HG02884 (cell line): Measurements from ENCODE around the gene ATP1A2.
"Not testable (repeated sequence)": the region's sequence is repeated elsewhere in the genome, so short reads cannot be mapped to it uniquely, and the experiment has no call there.

Experiments
- ATAC-seq: cut with Tn5 transposase; IDR thresholded peaks from one replicate; pipeline ENCODE4 v1.9.1; 2021; ENCODE audit warnings: mild to moderate bottlenecking, moderate library complexity; ENCODE audit not compliant: unreplicated experiment

The ATP1A2 gene

GRCh38 chr1:160099716-160100375 is 15.7 kb upstream of the ATP1A2 start:
- no peak for ATAC-seq

DNA sequence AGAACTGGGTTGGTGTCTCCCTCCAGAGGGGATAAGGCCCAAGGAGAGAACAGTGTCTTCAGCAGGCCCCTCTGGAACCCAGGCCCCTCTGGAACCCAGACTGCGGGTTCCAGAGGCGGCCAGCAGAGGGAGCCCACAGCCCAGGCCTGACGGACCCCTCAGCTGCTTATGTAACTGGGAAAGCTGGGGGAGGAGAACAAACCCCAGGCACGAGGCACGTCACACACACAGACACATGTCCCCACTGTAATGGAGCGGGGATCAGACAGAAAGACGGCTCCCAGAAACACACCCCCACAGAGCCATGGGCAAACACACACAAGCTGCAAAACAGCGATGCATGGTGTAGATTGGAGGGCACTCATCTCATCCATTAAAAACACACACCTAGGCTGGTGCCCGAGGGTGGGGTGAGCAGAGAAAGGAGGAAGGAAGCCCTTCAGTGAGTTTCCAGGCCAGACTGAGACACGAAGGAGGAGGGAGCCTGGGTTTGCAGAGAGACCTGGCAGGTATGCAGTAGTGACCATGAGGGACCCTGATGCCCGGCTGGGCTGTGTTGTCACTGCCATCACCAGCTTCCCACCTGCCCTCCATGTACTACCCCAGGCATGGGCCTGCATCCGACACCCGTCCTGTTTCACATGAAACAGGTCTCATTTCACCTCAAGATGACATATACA is 14.4 kb upstream of the ATP1A2 start:
- no peak for ATAC-seq

DNA sequence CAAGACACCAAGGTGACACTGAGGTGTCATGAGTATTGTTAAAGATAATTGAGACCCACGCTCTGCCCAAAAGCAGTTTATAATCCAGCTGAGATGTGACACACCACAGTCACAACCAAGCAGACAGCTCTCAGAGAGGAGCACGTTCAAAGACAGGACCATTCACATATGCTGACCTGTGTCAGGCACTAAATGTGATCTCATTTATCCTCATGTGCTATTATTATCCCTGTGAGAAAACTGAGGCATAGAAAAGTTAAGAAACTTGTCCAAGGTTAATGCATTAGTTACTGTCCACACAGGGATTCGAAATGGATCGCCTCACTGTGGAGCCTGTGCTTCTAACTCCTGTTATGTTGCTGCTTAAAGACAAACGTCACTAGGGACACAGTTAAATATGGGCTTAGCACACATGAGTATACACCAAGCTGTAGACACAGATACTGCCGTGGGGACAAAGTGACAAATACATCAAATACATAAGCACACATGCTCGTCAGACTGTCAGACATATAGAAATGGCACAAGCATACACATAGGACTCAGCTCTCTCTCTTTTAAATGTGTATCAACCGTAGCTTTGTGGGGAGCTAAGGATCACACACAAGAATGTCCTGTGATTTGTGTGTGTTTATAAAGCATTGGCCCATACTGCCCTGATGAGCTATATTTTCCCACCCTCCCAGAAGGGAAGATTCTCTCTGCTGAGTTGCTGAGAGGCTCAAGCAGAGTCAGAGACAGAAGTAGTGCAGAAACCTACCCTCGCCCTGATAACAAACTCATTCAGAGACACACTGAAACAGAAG is 13.6 kb upstream of the ATP1A2 start:
- ATAC-seq, result no peak

- no peak for ATAC-seq
Observed at GRCh38 chr1:160103658-160104408, 11.7 kb upstream of the ATP1A2 start.

DNA sequence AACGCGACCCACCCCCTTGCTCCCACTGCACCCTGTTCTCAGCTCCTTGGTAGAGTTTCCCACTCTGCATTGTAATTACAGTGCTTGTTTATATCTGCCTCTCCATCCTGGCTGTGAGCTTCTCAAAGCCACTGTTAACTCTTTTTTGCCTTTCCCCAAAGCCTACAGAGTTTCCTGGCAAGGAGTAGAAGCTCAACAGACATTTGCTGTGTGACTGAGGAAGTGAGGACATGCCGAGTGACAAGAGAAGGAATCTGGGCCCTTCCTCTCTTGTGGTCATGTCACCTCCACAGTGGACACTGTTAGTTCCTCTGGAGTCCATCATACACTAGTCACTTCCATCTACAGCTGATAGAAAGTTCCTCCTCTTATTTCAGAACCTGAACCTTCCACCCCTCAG is 11.1 kb upstream of the ATP1A2 start:
- ATAC-seq, result no peak

DNA sequence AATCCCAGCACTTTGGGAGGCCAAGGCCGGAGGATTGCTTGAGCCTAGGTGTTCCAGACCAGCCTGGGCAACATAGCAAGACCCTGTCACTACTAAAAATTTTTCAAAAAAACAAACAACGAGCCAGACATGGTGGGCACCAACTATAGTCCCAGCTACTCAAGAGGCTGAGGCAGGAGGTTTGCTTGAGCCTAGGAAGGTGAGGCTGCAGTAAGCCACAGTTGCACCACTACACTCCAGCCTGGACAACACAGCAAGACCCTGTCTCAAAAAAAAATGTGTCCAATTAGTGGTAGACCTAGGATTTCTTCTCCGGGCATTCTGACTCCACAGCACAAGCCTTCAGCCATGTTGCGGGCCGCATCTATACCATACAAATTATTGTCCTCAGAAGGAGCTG is 10.4 kb upstream of the ATP1A2 start:
- ATAC-seq, result no peak

- no peak for ATAC-seq
Observed at GRCh38 chr1:160107512-160107911, 8.0 kb upstream of the ATP1A2 start.

GRCh38 chr1:160108888-160109662 is 6.5 kb upstream of the ATP1A2 start:
- no peak for ATAC-seq

- ATAC-seq, result no peak
Observed at GRCh38 chr1:160109686-160110085, 5.9 kb upstream of the ATP1A2 start.

- ATAC-seq, result not testable (repeated sequence)
Observed at GRCh38 chr1:160111462-160111861, 4.1 kb upstream of the ATP1A2 start.

- no peak for ATAC-seq
Observed at GRCh38 chr1:160112357-160112756, 3.2 kb upstream of the ATP1A2 start.

GRCh38 chr1:160113407-160113806 is 2.2 kb upstream of the ATP1A2 start:
- no peak for ATAC-seq

- ATAC-seq, result no peak
Observed at GRCh38 chr1:160114085-160114484, 1.5 kb upstream of the ATP1A2 start.

GRCh38 chr1:160116283-160117147 is 956 bp downstream of the ATP1A2 start:
- no peak for ATAC-seq

- ATAC-seq, result no peak
Observed at GRCh38 chr1:160117300-160117699, 1.7 kb downstream of the ATP1A2 start.

DNA sequence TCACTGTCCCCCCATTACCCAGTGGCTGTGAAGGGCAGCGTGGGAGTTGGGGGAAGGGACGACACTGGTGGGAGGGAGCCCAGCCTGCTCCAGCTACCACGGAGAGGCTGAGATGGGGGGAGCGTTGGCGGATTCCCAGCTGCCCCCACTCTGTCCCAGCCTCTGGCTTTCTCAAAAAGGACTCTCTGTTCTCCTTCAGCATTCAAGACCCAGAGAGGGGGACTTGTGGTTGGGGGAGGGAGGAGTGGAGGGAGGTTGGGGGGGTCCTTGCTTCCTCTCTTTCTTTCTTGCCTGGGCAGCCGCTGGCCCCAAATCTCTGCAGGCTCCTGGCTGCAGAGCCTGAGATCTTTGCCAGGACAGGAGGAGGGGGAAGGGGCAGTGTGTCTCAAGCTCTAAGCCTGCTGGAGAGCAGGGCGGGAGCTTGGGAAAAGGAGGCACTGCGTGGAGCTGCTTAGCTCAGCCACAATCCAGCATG is 2.2 kb downstream of the ATP1A2 start:
- no peak for ATAC-seq

DNA sequence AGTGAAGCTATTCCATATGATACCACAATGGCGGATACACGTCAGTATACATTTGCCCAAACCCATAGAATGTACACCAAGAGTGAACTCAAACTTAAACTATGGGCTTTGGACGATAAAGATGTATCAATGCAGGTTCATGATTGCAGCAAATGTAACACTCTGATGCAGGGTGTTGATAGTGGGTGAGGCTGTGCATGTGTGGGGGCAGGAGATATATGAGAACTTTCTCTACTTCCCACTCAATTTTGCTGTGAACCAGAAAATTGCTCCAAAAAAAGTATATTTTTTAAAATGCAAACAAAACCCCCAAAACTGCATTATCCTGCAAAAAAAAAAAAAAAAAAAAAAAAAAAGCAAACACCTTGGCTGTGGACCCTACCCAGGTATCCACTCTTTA is 3.4 kb downstream of the ATP1A2 start:
- ATAC-seq, result no peak

- no peak for ATAC-seq
Observed at GRCh38 chr1:160120797-160121196, 5.2 kb downstream of the ATP1A2 start.

DNA sequence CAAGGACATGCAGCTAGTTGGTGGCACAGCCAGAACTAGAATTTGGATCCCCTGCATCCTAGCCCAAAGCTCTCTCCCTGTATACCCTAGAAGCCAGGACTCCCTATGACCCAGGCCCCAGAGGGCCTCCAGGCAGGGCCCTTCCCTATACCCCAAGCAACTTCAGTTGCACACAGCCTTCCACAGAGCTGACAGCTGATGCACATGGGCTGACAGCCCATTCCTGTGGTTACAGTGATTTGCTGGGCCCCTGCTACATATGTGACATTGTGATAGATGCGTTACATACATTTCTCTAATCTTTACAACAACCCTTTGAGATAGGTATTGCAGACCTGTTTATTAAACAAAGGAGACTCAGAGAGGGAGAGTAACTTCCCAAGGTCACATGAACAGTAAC is 5.8 kb downstream of the ATP1A2 start:
- ATAC-seq, result no peak
